OCI-LY3 (cell line): ENCODE results near the gene LACTBL1.

Experiments used
- H2AFZ ChIP-seq: fragments of 200-600, 300-600 bp; shearing (Covaris generic); 2 replicates; pipeline ENCODE4 v1.6.0; 2014; ENCODE audit warnings: antibody characterized with exemption, low read depth, low read length
- H3K27ac ChIP-seq: fragments of 200-600, 300-600 bp; sonication (generic); 2 replicates; pipeline ENCODE4 v1.5.1; 2014; ENCODE audit warnings: mild to moderate bottlenecking, low read length, moderate library complexity, mixed read lengths
- H3K27me3 ChIP-seq: fragments of 200-600, 300-600 bp; sonication (generic); 2 replicates; pipeline ENCODE4 v1.6.1; 2014; ENCODE audit warnings: low read depth, low read length, mixed read lengths
- H3K36me3 ChIP-seq: fragments of 200-600, 300-600 bp; sonication (generic); replicated peaks from 2 replicates; pipeline ENCODE3; 2014; ENCODE audit warnings: low read depth, low read length, mixed read lengths
- H3K4me1 ChIP-seq: fragments of 300-600, 200-600 bp; sonication (generic); 2 replicates; pipeline ENCODE4 v1.6.1; 2014; ENCODE audit warnings: low read length, mixed read lengths
- H3K4me2 ChIP-seq: fragments of 200-600, 300-600 bp; sonication (generic); 2 replicates; pipeline ENCODE4 v1.6.1; 2014; ENCODE audit warnings: low read length, mixed read lengths
- H3K4me3 ChIP-seq: fragments of 300-600, 200-600 bp; sonication (generic); 2 replicates; pipeline ENCODE4 v1.5.1; 2014; ENCODE audit warnings: antibody characterized with exemption, mild to moderate bottlenecking, low read length, moderate library complexity
- H3K79me2 ChIP-seq: fragments of 300-600, 200-600 bp; shearing (Covaris generic); 2 replicates; pipeline ENCODE4 v1.6.1; 2014; ENCODE audit warnings: mild to moderate bottlenecking, low read length, mixed read lengths
- H3K9ac ChIP-seq: fragments of 300-600, 200-600 bp; shearing (Covaris generic); 2 replicates; pipeline ENCODE4 v1.6.0; 2014; ENCODE audit warnings: mild to moderate bottlenecking, low read length, moderate library complexity
- H3K9me3 ChIP-seq: fragments of 200-600, 300-600 bp; shearing (Covaris generic); 2 replicates; pipeline ENCODE4 v1.6.1; 2014; ENCODE audit warnings: low read length, mixed read lengths; ENCODE audit not compliant: insufficient read depth
- H4K20me1 ChIP-seq: fragments of 200-600, 300-600 bp; sonication (generic); 2 replicates; pipeline ENCODE4 v1.6.1; 2016; ENCODE audit warnings: low read length, mixed read lengths; ENCODE audit not compliant: insufficient read depth
- CTCF ChIP-seq: fragments of 200-600, 300-600 bp; sonication (generic); IDR thresholded peaks from 2 replicates; pipeline ENCODE4 v1.5.1; 2014; ENCODE audit warnings: antibody characterized with exemption, low read length, low read depth
- EZH2phosphoT487 ChIP-seq: fragments of 200-600 bp; shearing (Covaris generic); IDR thresholded peaks from 2 replicates; pipeline ENCODE4 v1.6.1; 2018; ENCODE audit warnings: antibody characterized with exemption, mixed run types, low read depth

Gene LACTBL1

GRCh38 chr1:22953740-22954141, 18.9 kb downstream of the LACTBL1 start:
- Histone ChIP-seq H3K79me2 (no peaks in the 10 kb centered on the region), H3K4me3 (no peak overlapping the region), H3K4me2 (no peak overlapping the region), H3K4me1 (no peaks in the 10 kb centered on the region), H4K20me1 (no peaks in the 10 kb centered on the region), H3K27ac (no peak overlapping the region), H3K9me3 (no peaks in the 10 kb centered on the region), H3K36me3 (no peaks in the 10 kb centered on the region), H3K27me3 (no peaks in the 10 kb centered on the region), H2AFZ (no peak overlapping the region), H3K9ac (no peak overlapping the region)
- TF ChIP-seq EZH2phosphoT487, result no peak
- TF ChIP-seq CTCF, result no peak

GRCh38 chr1:22953057-22953739, 19.5 kb downstream of the LACTBL1 start:
- H3K9ac ChIP-seq, result no peak overlapping the region
- H3K36me3 ChIP-seq, result no peaks in the 10 kb centered on the region

GRCh38 chr1:22952694-22953056, 20.0 kb downstream of the LACTBL1 start:
- Histone ChIP-seq H4K20me1 (no peaks in the 10 kb centered on the region), H3K79me2 (no peaks in the 10 kb centered on the region), H3K9me3 (no peaks in the 10 kb centered on the region), H3K27ac (no peak overlapping the region), H3K4me1 (no peaks in the 10 kb centered on the region), H3K4me3 (no peak overlapping the region), H2AFZ (no peak overlapping the region), H3K36me3 (no peaks in the 10 kb centered on the region), H3K4me2 (no peak overlapping the region), H3K27me3 (no peaks in the 10 kb centered on the region), H3K9ac (no peak overlapping the region)
- TF ChIP-seq CTCF (no peak), EZH2phosphoT487 (no peak)

More at GRCh38 chr1:22953057-22953739, 19.5 kb downstream of the LACTBL1 start:
- TF ChIP-seq CTCF, result no peak
- no peak for TF ChIP-seq EZH2phosphoT487
- no peak overlapping the region for H3K4me2 ChIP-seq
- no peak overlapping the region for H3K4me3 ChIP-seq
- H3K27me3 ChIP-seq, result no peaks in the 10 kb centered on the region
- no peak overlapping the region for H3K27ac ChIP-seq
- H4K20me1 ChIP-seq, result no peaks in the 10 kb centered on the region
- no peaks in the 10 kb centered on the region for H3K9me3 ChIP-seq
- no peaks in the 10 kb centered on the region for H3K79me2 ChIP-seq
- no peaks in the 10 kb centered on the region for H3K4me1 ChIP-seq
- no peak overlapping the region for H2AFZ ChIP-seq

- no peak overlapping the region for H2AFZ ChIP-seq
- no peak overlapping the region for H3K4me2 ChIP-seq
- no peak overlapping the region for H3K9ac ChIP-seq
- no peaks in the 10 kb centered on the region for H3K9me3 ChIP-seq
- no peak for TF ChIP-seq EZH2phosphoT487
- TF ChIP-seq CTCF, result no peak
- no peaks in the 10 kb centered on the region for H3K36me3 ChIP-seq
- H3K27me3 ChIP-seq, result no peaks in the 10 kb centered on the region
- H3K4me3 ChIP-seq, result no peak overlapping the region
- H3K4me1 ChIP-seq, result no peaks in the 10 kb centered on the region
- no peak overlapping the region for H3K27ac ChIP-seq
- H3K79me2 ChIP-seq, result no peaks in the 10 kb centered on the region
- H4K20me1 ChIP-seq, result no peaks in the 10 kb centered on the region
Observed at GRCh38 chr1:22951796-22952195, 20.9 kb downstream of the LACTBL1 start.
